Esophagus squamous epithelium (tissue), 4 donors: ENCODE results near the gene FGF3.

ENCODE experiments used
- CTCF ChIP-seq, 6 experiments: fragments of 450-650 bp in 4 of 6; fragments of 200-600 bp in 2 of 6; sonication (generic) in 2 of 6; IDR thresholded peaks; one replicate each; pipeline ENCODE4 v1.5.1; 2016 to 2019; ENCODE audit warnings: antibody characterized with exemption in 6 of 6, mild to moderate bottlenecking in 4 of 6, moderate library complexity in 4 of 6
- POLR2A ChIP-seq, 4 donors: fragments of 450-650 bp; IDR thresholded peaks; one replicate each; pipeline ENCODE4 v1.6.1; 2017; ENCODE audit warnings: antibody characterized with exemption in 4 of 4, mild to moderate bottlenecking in 4 of 4, moderate library complexity in 3 of 4

GRCh38 chr11:69811431-69811830 lies 7.8 kb downstream of the FGF3 start:
- TF ChIP-seq CTCF (IDR thresholded peaks at IDR 0.05) (no peak), POLR2A (IDR thresholded peaks at IDR 0.05) (no peak)
